Right lobe of liver (tissue), 4 donors: ENCODE results near the gene SYTL3.

Experiments
- POLR2A ChIP-seq: fragments of 450-650 bp; IDR thresholded peaks from one replicate; pipeline ENCODE4 v1.6.1; 2017; ENCODE audit warnings: antibody characterized with exemption, mild to moderate bottlenecking
- TF ChIP-seq, protein P1 (sequence below), 4 donors: fragments of 200-600 bp in 3 of 4; fragments of 450-650 bp in 1 of 4; IDR thresholded peaks; one replicate each; pipeline versions ENCODE4 v1.5.1 to v1.8.0; 2016 to 2022; ENCODE audit warnings: antibody characterized with exemption in 4 of 4, mild to moderate bottlenecking in 2 of 4
- donor health status: DM: no; HTN: no; CAD: no.
- donor health status: DM: no; HTN: no; CAD: no.
- donor health status: DM: no; HTN: yes; CAD: no.

DNA sequence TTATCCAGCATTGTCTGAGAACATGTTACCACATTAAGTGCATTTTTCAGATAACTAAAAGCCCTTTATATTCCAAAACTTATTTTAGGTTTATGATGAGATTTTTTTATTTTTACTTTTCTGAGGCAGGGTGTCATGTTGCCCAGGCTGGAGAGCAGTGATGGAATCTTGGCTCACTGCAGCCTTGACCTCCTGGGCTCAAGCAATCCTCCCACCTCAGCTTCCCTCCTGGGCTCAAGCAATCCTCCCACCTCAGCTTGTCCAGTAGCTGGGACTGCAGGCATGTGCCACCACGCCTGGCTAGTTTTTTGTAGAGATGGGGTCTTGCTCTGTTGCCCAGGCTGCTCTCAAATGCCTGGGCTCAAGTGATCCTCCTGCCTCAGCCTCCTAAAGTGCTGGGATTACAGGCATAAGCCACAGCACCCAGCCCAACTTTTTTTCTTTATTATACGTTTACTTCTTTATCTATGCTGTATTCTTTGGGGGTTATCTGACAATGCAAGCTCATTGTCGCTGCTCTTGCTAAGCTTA is 11.5 kb upstream of the SYTL3 start:
- TF ChIP-seq, protein P1, sequence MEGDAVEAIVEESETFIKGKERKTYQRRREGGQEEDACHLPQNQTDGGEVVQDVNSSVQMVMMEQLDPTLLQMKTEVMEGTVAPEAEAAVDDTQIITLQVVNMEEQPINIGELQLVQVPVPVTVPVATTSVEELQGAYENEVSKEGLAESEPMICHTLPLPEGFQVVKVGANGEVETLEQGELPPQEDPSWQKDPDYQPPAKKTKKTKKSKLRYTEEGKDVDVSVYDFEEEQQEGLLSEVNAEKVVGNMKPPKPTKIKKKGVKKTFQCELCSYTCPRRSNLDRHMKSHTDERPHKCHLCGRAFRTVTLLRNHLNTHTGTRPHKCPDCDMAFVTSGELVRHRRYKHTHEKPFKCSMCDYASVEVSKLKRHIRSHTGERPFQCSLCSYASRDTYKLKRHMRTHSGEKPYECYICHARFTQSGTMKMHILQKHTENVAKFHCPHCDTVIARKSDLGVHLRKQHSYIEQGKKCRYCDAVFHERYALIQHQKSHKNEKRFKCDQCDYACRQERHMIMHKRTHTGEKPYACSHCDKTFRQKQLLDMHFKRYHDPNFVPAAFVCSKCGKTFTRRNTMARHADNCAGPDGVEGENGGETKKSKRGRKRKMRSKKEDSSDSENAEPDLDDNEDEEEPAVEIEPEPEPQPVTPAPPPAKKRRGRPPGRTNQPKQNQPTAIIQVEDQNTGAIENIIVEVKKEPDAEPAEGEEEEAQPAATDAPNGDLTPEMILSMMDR (IDR thresholded peaks at IDR 0.05), result no peak
- TF ChIP-seq POLR2A, result no peak
